Panc1 (cell line): ENCODE measurements around the gene HEPACAM2.

ENCODE experiments used
- POLR2AphosphoS5 ChIP-seq: IDR thresholded peaks from 2 replicates; pipeline ENCODE4 v1.6.1; 2012; ENCODE audit warnings: mild to moderate bottlenecking, low read depth, low read length, moderate library complexity
- TF ChIP-seq, protein P1 (sequence below): fragments of 450-650 bp; IDR thresholded peaks from 2 replicates; pipeline ENCODE4 v1.5.1; 2017; ENCODE audit warnings: mild to moderate bottlenecking
- TF ChIP-seq, protein P2 (sequence below), 2 experiments: IDR thresholded peaks; 2 replicates each; pipeline ENCODE4 v1.6.1; 2011 to 2012; ENCODE audit warnings: low read depth in 2 of 2, control low read depth in 1 of 2, low read length in 1 of 2, mild to moderate bottlenecking in 1 of 2, moderate library complexity in 1 of 2; ENCODE audit not compliant: insufficient read depth in 1 of 2

DNA sequence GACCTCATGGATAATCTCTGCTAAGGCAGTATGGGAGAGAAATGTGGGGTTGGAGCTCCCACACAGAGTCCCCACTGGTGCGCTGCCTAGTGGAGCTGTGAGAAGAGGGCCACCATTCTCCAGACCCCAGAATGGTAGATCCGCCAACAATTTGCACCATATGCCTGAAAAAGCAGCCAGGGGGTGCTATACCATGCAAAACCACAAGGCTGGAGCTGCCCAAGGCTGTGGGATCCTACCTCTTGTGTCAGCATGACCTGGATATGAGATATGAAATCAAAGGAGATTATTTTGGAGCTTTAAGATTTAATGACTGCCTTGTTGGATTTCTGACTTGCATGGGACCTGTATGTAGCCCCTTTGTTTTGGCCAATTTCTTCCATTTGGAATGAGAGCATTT, 51.0 kb downstream of the HEPACAM2 start:
- no peak for TF ChIP-seq POLR2AphosphoS5
- TF ChIP-seq, protein P1, sequence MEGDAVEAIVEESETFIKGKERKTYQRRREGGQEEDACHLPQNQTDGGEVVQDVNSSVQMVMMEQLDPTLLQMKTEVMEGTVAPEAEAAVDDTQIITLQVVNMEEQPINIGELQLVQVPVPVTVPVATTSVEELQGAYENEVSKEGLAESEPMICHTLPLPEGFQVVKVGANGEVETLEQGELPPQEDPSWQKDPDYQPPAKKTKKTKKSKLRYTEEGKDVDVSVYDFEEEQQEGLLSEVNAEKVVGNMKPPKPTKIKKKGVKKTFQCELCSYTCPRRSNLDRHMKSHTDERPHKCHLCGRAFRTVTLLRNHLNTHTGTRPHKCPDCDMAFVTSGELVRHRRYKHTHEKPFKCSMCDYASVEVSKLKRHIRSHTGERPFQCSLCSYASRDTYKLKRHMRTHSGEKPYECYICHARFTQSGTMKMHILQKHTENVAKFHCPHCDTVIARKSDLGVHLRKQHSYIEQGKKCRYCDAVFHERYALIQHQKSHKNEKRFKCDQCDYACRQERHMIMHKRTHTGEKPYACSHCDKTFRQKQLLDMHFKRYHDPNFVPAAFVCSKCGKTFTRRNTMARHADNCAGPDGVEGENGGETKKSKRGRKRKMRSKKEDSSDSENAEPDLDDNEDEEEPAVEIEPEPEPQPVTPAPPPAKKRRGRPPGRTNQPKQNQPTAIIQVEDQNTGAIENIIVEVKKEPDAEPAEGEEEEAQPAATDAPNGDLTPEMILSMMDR = no peak
- TF ChIP-seq, protein P2, sequence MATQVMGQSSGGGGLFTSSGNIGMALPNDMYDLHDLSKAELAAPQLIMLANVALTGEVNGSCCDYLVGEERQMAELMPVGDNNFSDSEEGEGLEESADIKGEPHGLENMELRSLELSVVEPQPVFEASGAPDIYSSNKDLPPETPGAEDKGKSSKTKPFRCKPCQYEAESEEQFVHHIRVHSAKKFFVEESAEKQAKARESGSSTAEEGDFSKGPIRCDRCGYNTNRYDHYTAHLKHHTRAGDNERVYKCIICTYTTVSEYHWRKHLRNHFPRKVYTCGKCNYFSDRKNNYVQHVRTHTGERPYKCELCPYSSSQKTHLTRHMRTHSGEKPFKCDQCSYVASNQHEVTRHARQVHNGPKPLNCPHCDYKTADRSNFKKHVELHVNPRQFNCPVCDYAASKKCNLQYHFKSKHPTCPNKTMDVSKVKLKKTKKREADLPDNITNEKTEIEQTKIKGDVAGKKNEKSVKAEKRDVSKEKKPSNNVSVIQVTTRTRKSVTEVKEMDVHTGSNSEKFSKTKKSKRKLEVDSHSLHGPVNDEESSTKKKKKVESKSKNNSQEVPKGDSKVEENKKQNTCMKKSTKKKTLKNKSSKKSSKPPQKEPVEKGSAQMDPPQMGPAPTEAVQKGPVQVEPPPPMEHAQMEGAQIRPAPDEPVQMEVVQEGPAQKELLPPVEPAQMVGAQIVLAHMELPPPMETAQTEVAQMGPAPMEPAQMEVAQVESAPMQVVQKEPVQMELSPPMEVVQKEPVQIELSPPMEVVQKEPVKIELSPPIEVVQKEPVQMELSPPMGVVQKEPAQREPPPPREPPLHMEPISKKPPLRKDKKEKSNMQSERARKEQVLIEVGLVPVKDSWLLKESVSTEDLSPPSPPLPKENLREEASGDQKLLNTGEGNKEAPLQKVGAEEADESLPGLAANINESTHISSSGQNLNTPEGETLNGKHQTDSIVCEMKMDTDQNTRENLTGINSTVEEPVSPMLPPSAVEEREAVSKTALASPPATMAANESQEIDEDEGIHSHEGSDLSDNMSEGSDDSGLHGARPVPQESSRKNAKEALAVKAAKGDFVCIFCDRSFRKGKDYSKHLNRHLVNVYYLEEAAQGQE (IDR thresholded peaks at IDR 0.05; ENCODE audit: insufficient read depth in 1 of 2, low read depth in 2 of 2, low read length in 1 of 2) = no peak
